Stimulated activated CD8-positive, alpha-beta memory T cell treated with anti-CD3 and anti-CD28 coated beads, Interleukin-15, amount 100 ng/mL, for 4 hours (primary cell): ENCODE data around the gene ADRA2C.

ENCODE experiments used
- DNase-seq, 2 donors: peaks; one replicate each; pipeline ENCODE4 v3.0.0-alpha.2; 2020; ENCODE audit warnings: low read depth in 2 of 2

Gene ADRA2C

DNA sequence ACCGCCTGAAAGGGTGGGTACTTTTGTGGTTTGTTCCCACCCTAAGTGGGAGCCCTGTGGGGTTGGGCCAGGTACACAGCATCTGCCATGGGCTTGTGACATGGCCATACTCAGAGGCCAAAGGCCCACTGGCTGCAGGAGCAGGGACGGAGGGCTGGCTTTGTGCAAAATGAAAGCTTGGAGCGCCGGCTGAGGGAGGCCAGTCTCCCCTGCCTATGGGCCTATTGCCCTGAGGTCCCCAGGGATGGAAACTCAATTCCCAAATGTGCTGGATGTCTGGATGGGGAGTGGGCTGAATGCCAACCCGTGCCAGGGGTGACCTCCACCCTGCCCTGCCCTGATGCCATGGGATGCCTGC, 10.8 kb downstream of the ADRA2C start:
- DNase-seq = no peak

DNA sequence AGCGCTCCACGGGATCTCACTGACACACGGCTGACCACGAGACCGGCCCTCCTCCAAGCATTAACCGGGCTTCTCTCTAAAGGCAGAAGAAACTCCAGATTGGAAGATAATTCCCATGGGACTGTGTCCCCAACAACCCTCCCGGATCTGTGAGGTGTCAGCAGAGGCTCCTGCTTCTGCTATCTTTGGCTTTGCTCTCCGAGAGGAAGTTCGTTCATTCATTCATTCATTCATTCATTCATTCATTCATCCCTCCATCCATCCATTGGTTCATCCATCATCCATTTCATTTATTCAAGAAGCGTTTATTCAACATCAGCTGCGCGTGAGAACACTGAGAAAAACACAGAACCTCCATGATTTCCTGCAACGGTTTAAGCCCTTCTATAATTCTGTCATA, 11.5 kb downstream of the ADRA2C start:
- DNase-seq = no peak

DNA sequence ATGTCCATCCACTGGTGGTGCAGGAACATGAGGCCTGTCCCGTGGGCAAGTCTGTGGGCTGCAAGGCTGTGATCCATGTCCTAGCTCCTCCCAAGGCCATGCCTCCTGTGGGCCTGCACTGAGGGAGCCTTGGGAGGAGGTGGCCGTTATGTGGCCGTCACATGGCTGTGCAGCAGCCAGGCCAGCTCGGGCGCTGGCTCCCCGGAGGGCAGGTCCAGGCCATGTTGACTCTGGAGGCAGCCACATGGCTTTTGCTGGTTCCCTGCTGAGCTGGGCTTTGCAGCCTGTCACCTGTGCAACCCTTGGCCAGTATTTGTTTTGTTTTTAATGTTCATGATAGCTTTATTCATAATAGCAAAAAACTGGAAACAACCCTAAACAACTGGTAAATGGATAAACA, 13.3 kb downstream of the ADRA2C start:
- DNase-seq = no peak

DNA sequence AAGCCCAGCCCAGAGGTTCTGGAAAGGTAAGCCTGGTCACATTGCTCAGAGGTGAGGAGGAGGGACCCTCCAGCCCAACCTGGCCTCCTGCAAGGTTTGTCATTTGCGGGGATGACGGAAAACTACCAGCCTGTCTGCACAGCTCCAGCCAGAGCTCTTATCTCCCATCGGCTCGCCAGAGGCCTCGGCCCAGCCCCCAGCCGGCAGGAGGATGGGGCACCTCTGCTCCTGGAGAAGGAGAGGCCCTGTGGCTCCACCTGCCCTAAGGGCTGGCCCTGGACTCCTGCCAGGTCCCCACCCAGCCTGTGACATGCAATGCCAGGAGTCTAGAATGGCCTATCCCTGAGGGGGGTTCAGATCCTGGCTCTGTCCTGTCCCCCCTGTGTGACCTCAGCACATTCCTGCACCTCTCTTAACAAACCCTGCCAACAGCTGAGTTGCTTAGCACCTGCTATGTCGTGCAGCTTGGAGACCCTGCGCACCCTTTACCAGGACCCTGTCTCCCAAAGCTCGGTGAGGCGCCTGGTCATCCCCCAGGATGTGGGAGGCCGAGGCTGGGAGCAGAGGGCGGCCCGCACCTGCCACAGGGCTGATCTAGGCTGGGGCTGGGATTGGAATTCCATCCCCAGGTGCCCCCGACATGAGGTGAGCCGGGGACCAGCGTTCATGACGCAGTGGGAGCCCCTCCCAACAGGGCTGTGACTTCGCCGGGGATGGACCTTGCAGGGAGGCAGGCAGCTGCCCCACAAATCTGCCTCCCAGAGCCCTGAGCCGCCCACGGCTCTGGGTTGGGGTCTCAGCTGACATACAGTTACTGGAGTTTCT, 14.4 kb downstream of the ADRA2C start:
- DNase-seq = no peak

DNA sequence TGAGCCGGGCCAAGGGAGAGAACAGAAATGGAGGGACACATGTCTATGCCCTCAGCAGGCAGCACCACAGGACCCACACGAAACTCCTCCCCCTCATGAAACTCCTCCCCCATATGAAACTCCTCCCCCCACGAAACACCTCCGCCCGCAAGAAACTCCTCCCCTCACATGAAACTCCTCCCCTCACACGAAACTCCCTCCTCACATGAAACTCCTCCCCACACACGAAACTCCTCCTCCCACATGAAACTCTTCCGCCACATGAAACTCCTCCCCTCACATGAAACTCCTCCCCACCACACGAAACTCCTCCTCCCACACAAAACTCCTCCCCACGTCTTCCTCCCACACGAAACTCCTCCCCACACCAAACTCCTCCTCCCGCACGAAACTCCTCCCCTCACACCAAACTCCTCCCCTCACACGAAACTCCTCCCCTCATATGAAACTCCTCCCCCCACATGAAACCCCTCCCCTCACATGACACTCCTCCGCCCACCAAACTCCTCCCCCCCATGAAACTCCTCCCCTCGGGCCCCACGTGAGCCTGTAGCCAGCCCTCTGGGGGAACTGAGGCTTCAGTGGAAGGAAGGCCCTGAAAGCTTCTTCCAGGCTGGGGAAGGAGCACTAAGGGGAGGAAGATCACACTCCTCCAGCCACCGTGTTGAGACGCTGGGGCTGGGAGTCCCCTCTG, 15.2 kb downstream of the ADRA2C start:
- DNase-seq = no peak

GRCh38 chr4:3781997-3782930, 16.1 kb downstream of the ADRA2C start:
- no peak for DNase-seq

- DNase-seq = no peak
Observed at GRCh38 chr4:3783693-3784306, 17.6 kb downstream of the ADRA2C start.

GRCh38 chr4:3784454-3785291, 18.5 kb downstream of the ADRA2C start:
- DNase-seq = no peak

DNA sequence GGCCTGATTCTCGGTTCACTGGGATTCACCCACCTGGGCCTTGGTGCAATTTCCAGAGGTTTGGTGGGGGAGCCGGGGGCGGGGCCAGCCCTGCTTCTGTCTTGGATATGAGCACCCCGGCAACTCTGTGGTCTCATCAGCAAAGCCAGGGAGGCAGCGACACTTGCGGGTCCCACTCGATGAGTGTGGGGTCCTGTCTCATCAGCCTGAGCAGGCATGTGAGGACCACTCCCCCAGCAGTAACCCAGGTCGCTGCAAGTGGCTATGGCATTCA, 19.0 kb downstream of the ADRA2C start:
- no peak for DNase-seq

DNA sequence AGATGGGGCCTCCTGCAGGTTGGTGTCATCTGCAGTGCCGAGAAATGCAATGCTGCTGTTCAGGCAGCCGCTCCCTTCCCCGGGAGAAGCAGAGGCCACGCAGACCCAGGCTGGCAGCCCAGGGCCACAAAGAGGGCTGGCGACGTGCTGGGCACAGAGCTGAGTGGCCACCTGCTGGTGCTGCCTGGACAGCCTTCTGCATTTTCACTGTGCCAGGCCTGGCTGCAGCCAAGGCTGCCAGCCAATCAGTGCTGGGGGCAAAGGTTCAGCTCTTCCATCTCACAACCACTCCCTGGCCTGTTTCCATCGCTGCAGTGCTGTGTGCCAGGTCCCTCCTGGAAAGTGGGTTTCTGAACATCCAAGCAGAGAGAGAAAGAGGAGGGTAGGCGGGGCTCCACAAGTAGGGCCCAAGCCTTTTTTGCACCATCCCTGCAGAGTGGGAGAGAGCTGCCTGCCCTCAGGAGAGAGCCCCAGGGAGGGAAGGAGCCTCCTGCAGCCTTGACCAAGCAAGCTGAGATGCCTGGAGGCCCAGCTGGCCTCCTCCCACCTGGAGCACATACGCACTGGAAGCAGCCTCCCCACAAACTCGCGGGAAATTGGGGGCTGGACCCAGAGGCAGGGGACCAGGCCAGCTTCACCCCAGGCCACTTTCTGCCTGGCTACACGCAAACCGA, 20.1 kb downstream of the ADRA2C start:
- no peak for DNase-seq

DNA sequence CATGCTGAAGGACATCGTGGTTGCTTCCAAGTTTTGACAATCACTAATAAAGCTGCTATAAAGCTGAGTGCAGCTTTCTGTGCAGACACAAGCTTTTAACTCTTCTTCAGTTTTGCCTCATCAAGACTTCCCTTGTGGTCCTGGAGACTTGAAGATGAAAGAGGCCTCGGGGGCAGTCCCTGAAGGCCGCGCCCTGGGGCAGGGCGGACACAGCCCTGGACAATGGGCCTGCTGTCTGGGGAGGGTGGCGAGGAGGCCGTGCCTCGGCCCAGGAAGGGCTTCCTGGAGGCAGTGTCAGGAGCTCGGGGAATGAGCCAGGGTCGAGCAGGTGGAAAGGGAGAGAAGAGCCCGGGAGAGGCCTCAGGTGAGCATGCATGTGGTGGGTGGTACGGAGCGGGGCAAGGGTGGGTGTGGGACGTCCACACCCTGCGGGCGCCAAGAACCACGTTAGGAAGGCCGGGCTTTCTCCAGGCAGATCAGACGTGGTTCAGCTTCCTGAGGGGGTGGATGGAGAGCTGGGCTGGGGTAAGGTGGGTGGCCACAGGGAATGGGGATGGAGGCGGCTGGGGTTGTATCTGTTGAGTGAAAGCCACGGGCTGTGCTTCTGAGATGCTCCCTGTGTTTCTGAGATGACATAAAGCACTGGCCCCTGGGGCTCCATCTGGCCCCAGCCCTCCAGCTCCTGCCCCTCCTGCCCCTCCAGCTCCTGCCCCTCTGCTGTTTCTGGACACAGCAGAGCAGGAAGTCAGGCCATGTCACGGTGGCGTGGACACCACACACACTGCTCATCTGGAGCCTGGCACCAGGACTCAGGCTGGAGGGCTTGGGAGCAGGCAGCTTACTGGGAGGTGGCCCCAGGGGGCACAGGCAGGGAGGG, 21.5 kb downstream of the ADRA2C start:
- no peak for DNase-seq

GRCh38 chr4:3788366-3788660, 22.1 kb downstream of the ADRA2C start:
- DNase-seq = no peak

DNA sequence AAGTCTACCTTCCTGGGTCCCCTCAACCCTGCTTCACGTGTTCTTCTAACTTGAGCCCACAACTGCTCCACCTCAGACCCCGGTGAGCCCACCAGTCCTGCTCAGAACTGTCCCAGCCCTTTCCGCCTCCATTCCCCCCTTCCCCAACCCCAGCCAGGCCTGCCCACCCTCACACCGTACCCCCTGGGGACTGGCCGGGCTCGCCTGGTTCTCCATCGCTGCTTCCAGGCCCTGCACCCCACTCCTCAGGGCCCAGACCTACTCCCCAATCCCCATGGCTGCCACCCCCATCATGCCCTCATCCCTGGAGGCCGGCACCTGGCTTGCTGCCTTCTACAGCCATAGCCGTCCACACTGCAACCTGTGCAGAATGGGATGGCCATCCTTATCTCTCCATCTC, 23.4 kb downstream of the ADRA2C start:
- DNase-seq = no peak

- no peak for DNase-seq
Observed at GRCh38 chr4:3790006-3790561, 23.9 kb downstream of the ADRA2C start.

- no peak for DNase-seq
Observed at GRCh38 chr4:3791256-3791655, 25.1 kb downstream of the ADRA2C start.

- no peak for DNase-seq
Observed at GRCh38 chr4:3791910-3792542, 25.8 kb downstream of the ADRA2C start.

- DNase-seq = no peak
Observed at GRCh38 chr4:3792813-3793212, 26.6 kb downstream of the ADRA2C start.

- no peak for DNase-seq
Observed at GRCh38 chr4:3793545-3793944, 27.4 kb downstream of the ADRA2C start.

DNA sequence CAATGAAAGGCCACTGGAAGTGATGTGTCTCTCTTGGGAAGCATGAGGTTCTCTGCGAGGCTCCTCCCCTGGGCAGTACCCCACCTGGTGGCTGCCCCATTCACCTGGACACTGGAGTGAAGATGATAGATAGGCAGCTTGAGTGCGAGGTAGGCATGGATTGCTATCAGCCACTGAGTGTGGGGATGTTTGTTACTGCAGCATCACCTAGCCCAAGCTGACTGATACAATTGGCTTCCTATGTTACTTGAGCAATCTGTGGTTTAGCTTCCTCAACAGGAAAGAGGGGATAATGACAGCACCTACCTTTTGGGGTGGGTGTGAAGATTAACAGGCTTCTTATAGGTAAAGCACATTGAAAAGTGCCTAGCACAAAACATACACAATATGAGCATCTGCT, 30.8 kb downstream of the ADRA2C start:
- DNase-seq = no peak
